Activated CD4-positive, alpha-beta T cell treated with anti-CD3 and anti-CD28 coated beads for 48 hours (primary cell): ENCODE measurements around the gene TFAP2B.

Experiments used
- DNase-seq: peaks from one replicate; pipeline ENCODE4 v3.0.0-alpha.2; 2020

TFAP2B gene

GRCh38 chr6:50825375-50826036, 6.8 kb downstream of the TFAP2B start:
- no peak for DNase-seq

DNA sequence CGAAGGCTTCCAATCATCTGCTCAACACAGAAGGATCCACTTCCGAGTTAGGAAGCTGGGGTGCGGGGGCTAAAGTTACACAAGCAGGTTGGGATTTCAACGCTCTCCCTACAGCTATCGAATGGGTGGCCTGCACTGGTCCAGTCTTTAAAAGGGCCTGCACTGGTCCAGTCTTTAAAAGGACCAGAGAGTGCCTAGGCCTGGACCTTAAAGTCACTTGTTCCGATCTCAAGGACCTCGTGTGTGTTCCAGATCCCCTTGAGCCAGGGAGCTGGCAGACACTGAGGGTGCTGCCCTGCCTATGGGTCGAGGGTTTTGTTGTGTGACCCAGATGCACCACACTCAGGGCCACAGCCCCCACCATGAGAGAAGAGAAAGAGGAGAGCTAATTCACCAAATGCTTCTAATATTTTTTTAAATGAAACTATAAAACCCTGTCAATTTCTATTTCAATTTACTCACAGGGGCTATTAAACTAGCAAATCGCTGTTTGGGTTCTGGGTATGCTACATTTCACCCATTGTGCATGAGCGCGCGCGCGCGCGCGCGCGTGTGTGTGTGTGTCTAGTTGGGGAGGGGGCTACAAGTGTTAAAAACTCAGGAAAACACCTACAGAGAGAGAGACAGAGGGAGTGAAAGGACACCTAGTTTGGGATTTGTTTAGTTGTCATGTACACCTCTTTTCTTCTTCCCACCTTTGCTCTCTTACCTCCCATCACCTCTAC, 7.5 kb downstream of the TFAP2B start:
- no peak for DNase-seq

DNA sequence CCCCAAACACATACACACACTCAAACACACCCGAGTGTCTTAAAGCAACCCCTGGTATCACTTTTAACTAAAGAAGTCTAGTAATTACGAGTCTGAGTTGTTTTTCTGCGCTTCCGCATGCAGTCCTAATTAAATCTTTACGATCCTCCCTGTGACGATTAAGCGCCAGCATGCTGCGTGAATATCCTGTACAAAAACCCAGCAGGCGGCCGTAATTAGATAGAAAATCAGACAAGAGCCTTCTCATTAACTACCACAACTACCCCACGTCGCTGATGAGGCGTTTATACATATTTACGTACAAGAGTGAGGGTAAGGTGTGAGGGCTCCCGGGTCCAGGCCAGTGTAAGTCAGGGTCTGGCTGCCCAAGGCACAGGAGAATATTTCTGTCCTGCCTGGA, 8.1 kb downstream of the TFAP2B start:
- no peak for DNase-seq

- no peak for DNase-seq
Measured at GRCh38 chr6:50829049-50829448, 10.4 kb downstream of the TFAP2B start.

DNA sequence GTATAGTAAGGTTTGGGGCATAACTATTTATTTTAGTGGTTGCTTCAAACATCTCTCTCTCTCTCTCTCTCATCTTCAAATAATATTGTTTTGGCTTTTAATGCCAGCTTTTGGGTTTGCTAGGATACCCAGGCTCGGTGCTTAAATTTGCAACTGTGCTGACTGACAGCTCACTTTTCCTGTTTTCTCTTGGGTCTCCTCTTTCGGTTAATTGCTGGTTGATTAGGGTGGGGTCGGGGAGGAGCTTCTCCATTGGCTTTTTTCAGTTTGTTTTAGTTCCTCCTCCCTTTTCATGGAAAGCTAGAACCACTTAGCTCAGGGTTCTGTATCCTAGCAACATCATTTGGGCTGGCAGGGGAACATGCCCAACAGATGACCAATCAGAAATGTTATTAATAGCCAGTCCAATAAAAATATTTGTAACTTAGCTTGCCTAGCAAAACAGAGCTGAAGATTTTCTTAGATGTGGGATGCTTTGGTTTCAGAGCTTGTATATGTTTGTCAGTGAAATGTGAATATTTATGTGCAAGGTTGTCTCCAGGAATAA, 11.3 kb downstream of the TFAP2B start:
- DNase-seq, result no peak

DNA sequence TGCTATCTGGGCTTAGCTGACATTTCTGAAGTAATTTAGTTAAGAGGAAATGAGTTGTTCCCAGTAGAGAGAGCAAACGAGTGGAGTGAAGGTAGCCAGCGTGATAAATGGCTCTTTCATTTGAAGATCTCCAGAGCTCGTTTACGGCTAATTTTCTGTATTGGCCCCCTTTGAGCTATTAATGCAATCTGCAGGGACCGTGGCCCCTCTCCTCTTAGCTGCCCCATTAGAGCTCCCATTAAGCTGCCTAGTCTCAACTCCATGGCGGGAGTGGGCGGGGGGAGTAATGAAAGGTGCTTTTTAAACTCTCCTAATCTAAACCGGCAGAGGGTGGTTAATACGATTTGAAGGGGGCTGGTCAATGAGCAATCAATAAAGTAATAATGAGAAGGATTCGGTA, 12.5 kb downstream of the TFAP2B start:
- no peak for DNase-seq

- no peak for DNase-seq
Measured at GRCh38 chr6:50832912-50833311, 14.2 kb downstream of the TFAP2B start.

DNA sequence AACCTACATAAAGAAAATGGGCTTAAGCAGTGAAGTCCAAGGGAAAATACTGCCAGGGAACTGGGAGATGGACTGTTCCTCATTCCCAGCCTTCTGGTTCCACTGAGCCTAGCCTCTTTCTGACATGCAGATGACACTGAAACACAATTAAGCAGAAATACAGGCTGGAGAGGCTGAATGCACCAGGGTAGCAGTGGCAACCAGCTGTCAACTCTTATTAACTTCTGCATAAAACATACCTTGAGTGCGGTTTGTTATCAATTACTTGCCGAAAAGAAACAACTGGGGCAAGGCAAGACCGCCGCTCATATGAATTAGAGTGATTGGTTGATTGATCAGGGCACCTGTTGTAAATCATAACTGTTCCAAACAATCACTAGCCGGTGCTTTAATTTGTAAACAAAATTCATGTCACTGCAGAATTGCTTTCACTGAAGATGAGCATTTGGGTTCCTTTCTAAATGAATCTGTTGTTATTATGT, 16.3 kb downstream of the TFAP2B start:
- no peak for DNase-seq

DNA sequence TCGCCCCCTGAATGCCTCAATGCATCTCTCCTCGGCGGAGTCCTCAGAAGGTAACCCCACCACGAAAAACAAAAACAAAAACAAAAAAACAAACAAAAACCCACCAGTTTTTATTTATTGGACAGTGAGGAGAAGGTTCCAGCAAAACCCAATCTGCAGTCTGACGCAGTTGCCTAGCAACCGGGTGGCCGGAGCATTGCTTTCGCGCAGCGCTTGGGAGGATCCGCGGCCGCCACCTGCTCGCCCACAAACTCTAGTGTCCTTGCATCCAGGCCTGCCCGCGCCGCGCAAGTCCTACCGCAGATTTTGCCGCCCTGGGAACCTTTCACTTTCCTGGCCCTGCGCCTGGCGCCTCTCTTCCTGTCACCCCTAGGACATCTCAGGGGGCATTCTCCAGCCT, 17.6 kb downstream of the TFAP2B start:
- no peak for DNase-seq

DNA sequence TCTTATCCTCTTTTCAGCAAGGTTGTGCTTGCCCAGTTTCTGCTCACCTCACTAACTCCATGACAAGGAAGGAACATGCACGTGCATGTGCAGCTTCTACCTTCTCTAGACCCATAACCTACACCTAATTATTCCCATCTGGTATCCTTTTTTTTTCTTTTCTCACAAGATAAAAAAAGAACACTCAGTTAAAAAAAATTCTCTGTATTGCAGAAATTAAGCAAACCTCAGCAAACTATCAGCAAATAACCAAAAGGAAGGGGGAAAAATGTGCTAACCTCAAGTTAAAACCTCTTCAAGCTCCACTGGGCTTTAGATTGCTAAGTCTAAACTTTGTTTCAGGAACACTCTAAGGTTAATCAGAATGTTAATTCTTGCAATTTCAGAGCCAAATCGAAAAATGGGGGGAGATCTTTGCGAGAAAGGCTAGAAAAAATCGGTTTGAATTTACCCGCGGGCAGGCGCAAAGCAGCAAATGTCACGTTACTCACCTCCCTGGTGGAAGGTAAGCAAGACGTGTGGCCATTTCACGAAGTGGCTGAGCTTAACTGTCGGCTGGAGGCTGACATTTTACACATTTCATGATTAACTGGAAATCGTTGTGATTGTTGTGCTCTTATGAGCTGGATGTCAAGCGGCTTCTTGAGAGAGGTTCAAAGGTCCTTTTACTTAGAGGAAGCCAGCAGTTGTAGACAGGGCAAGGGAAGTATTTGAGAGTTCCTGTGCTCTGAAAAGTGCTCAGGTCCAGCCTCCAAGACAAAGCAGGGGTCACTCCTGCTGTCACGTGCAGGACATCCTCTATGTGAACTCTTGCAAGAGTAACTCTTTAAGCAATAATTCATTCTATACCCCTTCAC, 19.1 kb downstream of the TFAP2B start:
- DNase-seq, result no peak

- DNase-seq, result no peak
Measured at GRCh38 chr6:50840112-50840810, 21.6 kb downstream of the TFAP2B start.

GRCh38 chr6:50840811-50841192, 22.1 kb downstream of the TFAP2B start:
- no peak for DNase-seq

DNA sequence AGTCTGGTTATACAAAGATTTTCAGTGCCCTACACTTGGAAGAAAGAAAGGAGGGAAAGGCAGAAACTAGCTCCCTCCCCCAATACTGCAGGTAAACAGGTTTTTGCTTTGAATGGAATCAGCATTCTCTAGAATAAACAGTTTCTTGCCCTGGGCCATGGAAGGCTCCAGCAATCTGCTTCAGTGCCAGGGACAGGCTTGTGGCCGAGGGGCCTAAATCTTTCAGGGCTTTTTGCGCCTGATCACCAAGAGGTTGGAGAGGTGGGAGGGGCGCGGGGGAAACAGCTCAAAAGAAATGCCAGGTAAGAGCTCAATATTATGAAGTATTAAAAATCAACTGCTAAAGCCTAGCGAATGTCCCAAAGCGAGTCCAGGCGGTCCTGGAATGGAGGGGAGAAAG, 23.8 kb downstream of the TFAP2B start:
- no peak for DNase-seq

DNA sequence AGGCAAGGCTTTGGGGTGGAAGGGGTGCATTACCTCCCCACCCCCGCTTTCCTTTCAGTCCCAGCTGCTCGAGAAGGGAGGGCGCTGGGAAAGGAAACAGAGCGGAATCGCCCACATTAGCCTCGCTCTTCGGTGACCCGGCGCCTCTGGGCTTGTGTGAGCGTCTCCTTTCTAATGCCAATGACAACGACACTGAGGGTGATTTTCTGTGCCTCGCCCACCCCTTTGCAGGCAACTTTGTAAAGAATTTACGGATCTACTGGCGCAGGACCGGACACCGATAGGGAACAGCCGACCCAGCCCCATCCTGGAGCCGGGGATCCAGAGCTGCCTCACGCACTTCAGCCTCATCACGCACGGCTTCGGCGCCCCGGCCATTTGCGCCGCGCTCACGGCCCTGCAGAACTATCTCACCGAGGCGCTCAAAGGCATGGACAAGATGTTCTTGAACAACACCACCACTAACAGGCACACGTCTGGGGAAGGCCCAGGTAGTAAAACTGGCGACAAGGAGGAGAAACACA, 24.3 kb downstream of the TFAP2B start:
- DNase-seq, result no peak

DNA sequence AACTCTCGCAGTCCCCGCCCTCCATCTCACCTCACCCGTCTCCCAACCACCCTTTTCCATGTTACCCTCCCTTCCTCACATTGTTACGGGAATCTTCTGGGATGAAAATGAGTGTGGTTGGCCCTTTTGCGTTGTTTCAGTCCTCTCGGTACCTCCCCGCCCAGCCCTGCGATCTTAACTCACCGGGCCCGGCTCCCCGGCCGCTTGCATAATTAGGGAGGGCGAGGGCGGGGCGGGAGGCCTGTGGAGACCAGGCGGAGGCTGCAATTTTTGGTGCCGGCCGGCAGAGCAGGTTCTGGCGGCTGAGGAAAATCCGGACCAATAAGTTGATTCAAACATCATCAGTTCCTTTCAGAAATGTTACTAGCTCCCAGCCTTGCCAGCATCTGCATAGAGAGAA, 25.2 kb downstream of the TFAP2B start:
- DNase-seq, result no peak

GRCh38 chr6:50845499-50846143, 26.9 kb downstream of the TFAP2B start:
- DNase-seq, result no peak

GRCh38 chr6:50846144-50846851, 27.6 kb downstream of the TFAP2B start:
- DNase-seq, result no peak

- DNase-seq, result no peak
Measured at GRCh38 chr6:50846852-50847155, 28.1 kb downstream of the TFAP2B start.

DNA sequence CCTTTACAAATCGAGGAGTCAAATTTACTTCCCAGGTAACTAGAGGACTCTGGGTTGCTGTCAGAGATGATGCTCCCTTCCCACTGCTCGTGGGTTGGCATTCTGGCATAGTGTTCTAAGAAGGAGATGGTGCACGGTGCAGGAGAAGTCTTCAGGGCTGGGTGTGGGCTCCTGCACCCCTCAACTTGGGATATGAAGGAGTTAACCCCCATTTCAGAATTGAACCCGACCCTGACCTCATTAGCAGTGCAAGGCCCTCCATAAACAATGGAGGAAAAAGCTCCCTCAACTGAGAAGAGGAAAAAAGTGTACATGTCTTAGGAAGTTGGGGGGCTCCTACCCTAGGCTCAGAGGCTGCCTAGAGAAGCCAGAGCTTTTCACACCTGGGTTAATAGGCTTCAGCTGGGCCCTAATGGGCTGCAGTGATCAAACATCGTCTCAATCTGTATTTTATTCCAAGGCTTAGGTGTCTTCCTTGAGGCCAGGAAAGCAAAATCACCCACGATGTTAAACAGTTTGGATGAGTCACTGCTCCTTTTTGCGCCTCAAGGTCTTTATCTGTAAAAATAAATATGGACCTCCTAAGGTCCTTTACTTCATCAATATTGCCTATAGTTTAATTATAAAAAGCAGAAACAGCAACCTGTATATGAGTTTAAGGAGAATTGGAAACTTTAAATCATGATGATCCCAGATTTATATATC, 29.4 kb downstream of the TFAP2B start:
- DNase-seq, result no peak

DNA sequence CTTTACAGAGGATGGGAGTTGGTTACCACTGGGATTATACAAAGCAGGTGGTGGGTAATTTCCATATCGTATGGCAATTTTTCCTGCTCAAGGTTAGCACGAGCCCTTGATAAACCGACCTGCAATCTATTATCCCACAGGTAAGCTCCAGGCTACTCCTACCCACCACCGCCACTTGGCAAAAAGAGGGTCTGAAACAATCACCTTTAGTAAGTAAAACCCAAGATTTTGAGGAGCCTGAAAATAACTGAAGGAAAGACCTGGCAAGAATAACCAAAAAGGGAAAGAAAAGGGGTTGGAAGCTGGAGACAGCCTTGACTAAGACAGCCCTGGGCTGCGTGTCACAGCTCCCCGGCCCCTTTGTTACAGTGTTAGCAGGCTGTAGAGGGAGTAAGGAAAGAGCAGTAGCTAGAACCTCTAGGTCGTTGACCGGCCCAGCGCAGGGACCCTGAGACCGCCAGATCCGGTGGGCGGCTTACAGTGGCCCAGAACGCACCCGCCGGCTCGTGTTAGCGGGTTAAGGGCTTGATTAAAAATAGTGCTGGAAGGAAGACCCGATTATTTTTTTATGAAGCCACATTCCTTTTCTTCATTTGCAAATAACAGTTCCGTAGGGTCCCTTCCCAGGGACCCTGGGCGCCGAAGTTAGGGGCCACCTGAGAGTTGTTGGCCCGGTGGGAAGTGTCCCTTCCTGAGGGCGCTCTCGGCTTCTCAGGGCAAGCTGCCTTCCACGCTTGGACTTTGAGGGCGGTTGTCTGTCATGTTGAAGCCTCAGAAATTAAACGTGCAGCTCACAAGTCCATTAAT, 30.5 kb downstream of the TFAP2B start:
- no peak for DNase-seq
